Caco-2 (cell line): Measurements from ENCODE around the gene SHISA2. TPM values are rescaled to one million over a fixed set of nuclear protein-coding genes. Genes with fewer than 3 reads are reported as not detected.

Experiments
- BruUV-seq: library from RNA; stranded (reverse); fragments of 400-500 nt; replicated peaks from 2 replicates; lab custom pipeline; 2021; lab: Mats Ljungman, UMichigan
- CTCF ChIA-PET: fragments of 300-600 bp; sonication (Branson Sonifier 250); formaldehyde crosslinking; loops from one replicate; lab custom pipeline; 2022; ENCODE audit warnings: antibody characterized with exemption; lab: Charles Lee
- POLR2A ChIA-PET: fragments of 300-600 bp; sonication (Branson Sonifier 250); formaldehyde crosslinking; loops from one replicate; lab custom pipeline; 2022; ENCODE audit warnings: antibody characterized with exemption; lab: Charles Lee
- DNase-seq, 2 experiments: peaks; one replicate each; pipeline versions ENCODE4 v3.0.0 to v3.0.0-alpha.2; 2020 to 2022
- H3K27me3 ChIP-seq: replicated peaks from 2 replicates; pipeline ENCODE4 v1.6.0; 2011; ENCODE audit warnings: low read length; ENCODE audit not compliant: control insufficient read depth, insufficient read depth
- H3K36me3 ChIP-seq: 2 replicates; pipeline ENCODE4 v1.5.1; 2011; ENCODE audit warnings: low read length; ENCODE audit not compliant: control insufficient read depth, insufficient read depth
- H3K4me1 ChIP-seq: fragments of 250-450 bp; sonication (Bioruptor Pico); 2 replicates; pipeline ENCODE4 v1.5.1; 2020; ENCODE audit warnings: mild to moderate bottlenecking
- H3K4me3 ChIP-seq: 2 replicates; pipeline ENCODE4 v1.5.1; 2011; ENCODE audit warnings: low read depth, mild to moderate bottlenecking, control low read depth, low read length
- H3K9me3 ChIP-seq: fragments of 250-450 bp; sonication (Bioruptor Pico); 2 replicates; pipeline ENCODE4 v1.5.1; 2020; ENCODE audit warnings: mild to moderate bottlenecking, moderate library complexity
- H3K27ac Mint-ChIP-seq: one replicate; pipeline ENCODE4 v1.8.0; 2022; ENCODE audit warnings: mixed read lengths; ENCODE audit not compliant: unreplicated experiment
- H3K27me3 Mint-ChIP-seq: one replicate; pipeline ENCODE4 v1.8.0; 2022; ENCODE audit warnings: mixed read lengths; ENCODE audit not compliant: insufficient read depth, unreplicated experiment
- H3K36me3 Mint-ChIP-seq: one replicate; pipeline ENCODE4 v1.8.0; 2022; ENCODE audit warnings: mild to moderate bottlenecking, mixed read lengths; ENCODE audit not compliant: insufficient read depth, unreplicated experiment
- H3K4me1 Mint-ChIP-seq: one replicate; pipeline ENCODE4 v1.8.0; 2022; ENCODE audit warnings: low read depth, mixed read lengths; ENCODE audit not compliant: unreplicated experiment
- H3K4me3 Mint-ChIP-seq: one replicate; pipeline ENCODE4 v1.8.0; 2022; ENCODE audit warnings: mild to moderate bottlenecking, moderate library complexity, mixed read lengths; ENCODE audit not compliant: unreplicated experiment
- H3K9me3 Mint-ChIP-seq: one replicate; pipeline ENCODE4 v1.8.0; 2022; ENCODE audit warnings: mixed read lengths; ENCODE audit not compliant: unreplicated experiment
- CTCF ChIP-seq, 2 experiments: fragments of 200-600 bp in 1 of 2; IDR thresholded peaks; 1 replicate in 1 of 2; 2 replicates in 1 of 2; pipeline versions ENCODE4 v1.5.1 to v1.8.0; 2011 to 2022; ENCODE audit warnings: antibody characterized with exemption in 1 of 2, control low read depth in 1 of 2, inconsistent platforms in 1 of 2, low read depth in 1 of 2, low read length in 1 of 2, mild to moderate bottlenecking in 1 of 2, moderate library complexity in 1 of 2; ENCODE audit not compliant: insufficient read depth in 1 of 2, severe bottlenecking in 1 of 2, unreplicated experiment in 1 of 2
- intact Hi-C: fragments of 100-400 bp; cut with micrococcal nuclease; formaldehyde crosslinking; loops from one replicate; pipeline ENCODE4 v1.10.0; 2022; ENCODE audit not compliant: unreplicated experiment
- total RNA-seq: library from RNA; stranded (reverse); gene quantifications from 2 replicates; pipeline ENCODE4 v1.2.3, GENCODE V29; 2022

The SHISA2 gene
- total RNA-seq, 1 experiment from 2014 or later, result not detected

- intact Hi-C loops, result no loop called here
- no peak for DNase-seq
- CTCF ChIA-PET, result no interaction called here
- Mint-ChIP-seq H3K4me1 (peaks cover 15% of the 10 kb centered on the region), H3K27ac (no peak overlapping the region), H3K4me3 (no peak overlapping the region), H3K9me3 (peaks cover 11% of the 10 kb centered on the region), H3K36me3 (no peaks in the 10 kb centered on the region), H3K27me3 (no peaks in the 10 kb centered on the region)
- no peaks in the 10 kb centered on the region for H3K36me3 ChIP-seq
- no peaks in the 10 kb centered on the region; the same call in 1 of the 2 replicates for H3K9me3 ChIP-seq
- no peak overlapping the region for H3K4me3 ChIP-seq
- no peak for TF ChIP-seq CTCF (IDR thresholded peaks at IDR 0.05; ENCODE audit: insufficient read depth in 1 of 2, low read depth in 1 of 2, low read length in 1 of 2, severe bottlenecking in 1 of 2, unreplicated experiment in 1 of 2)
- BruUV-seq, result no TSS peak
- POLR2A ChIA-PET, result no interaction called here
- no peaks in the 10 kb centered on the region for H3K27me3 ChIP-seq
- no peaks in the 10 kb centered on the region for H3K4me1 ChIP-seq
Measured at GRCh38 chr13:26029581-26030136, 22.2 kb downstream of the SHISA2 start.

- CTCF ChIA-PET, result no interaction called here
- intact Hi-C loops, result no loop called here
- H3K4me3 Mint-ChIP-seq, result no peak overlapping the region
- peaks cover 39% of the 10 kb centered on the region for H3K4me1 Mint-ChIP-seq
- no peaks in the 10 kb centered on the region for H3K27me3 ChIP-seq
- peaks cover 17% of the 10 kb centered on the region for H3K4me1 ChIP-seq
- peaks cover 11% of the 10 kb centered on the region for H3K9me3 Mint-ChIP-seq
- no peaks in the 10 kb centered on the region for H3K36me3 Mint-ChIP-seq
- no peak overlapping the region for H3K27ac Mint-ChIP-seq
- no peaks in the 10 kb centered on the region for H3K27me3 Mint-ChIP-seq
- H3K9me3 ChIP-seq, result no peaks in the 10 kb centered on the region; the same call in 1 of the 2 replicates
- no peak overlapping the region for H3K4me3 ChIP-seq
- POLR2A ChIA-PET, result no interaction called here
- no peak for TF ChIP-seq CTCF (IDR thresholded peaks at IDR 0.05; ENCODE audit: insufficient read depth in 1 of 2, low read depth in 1 of 2, low read length in 1 of 2, severe bottlenecking in 1 of 2, unreplicated experiment in 1 of 2)
- no TSS peak for BruUV-seq
- no peaks in the 10 kb centered on the region for H3K36me3 ChIP-seq
- DNase-seq, result no peak
Measured at GRCh38 chr13:26026211-26026610, 25.6 kb downstream of the SHISA2 start.

- no TSS peak for BruUV-seq
- H3K27me3 ChIP-seq, result no peaks in the 10 kb centered on the region
- H3K4me1 Mint-ChIP-seq, result peaks cover 41% of the 10 kb centered on the region
Measured at GRCh38 chr13:26025771-26026170, 26.0 kb downstream of the SHISA2 start.

More at GRCh38 chr13:26025771-26026170, 26.0 kb downstream of the SHISA2 start:
- Histone ChIP-seq H3K9me3 (no peaks in the 10 kb centered on the region), H3K36me3 (no peaks in the 10 kb centered on the region), H3K4me3 (no peak overlapping the region), H3K4me1 (peaks cover 17% of the 10 kb centered on the region)
- peaks cover 7% of the 10 kb centered on the region for H3K9me3 Mint-ChIP-seq
- ChIA-PET CTCF (no interaction called here), POLR2A (no interaction called here)
- no peak overlapping the region for H3K27ac Mint-ChIP-seq
- no peak for TF ChIP-seq CTCF (IDR thresholded peaks at IDR 0.05; ENCODE audit: insufficient read depth in 1 of 2, low read depth in 1 of 2, low read length in 1 of 2, severe bottlenecking in 1 of 2, unreplicated experiment in 1 of 2)
- no peak for DNase-seq
- peaks cover under 1% of the 10 kb centered on the region for H3K27me3 Mint-ChIP-seq
- intact Hi-C loops, result no loop called here
- peaks cover under 1% of the 10 kb centered on the region for H3K36me3 Mint-ChIP-seq
- H3K4me3 Mint-ChIP-seq, result no peak overlapping the region
